ENCODE data around the gene ACER1.
A peak's percentile ranks its signal among the peaks of the same experiment; 100 is the strongest.

The ACER1 gene

GRCh38 chr19:6376512-6377190, 43.2 kb upstream of the ACER1 start:
- Histone ChIP-seq H3K27me3 (replicated peaks in 2 of 5; ENCODE audit: control insufficient read depth in 4 of 5, insufficient read depth in 5 of 5, low read length in 4 of 5) (peaks cover 0 to 2% (median 0%) of the 10 kb centered on the region in 5 experiments), H3K4me1 (ENCODE audit: control extremely low read depth in 1 of 4, control insufficient read depth in 4 of 4, insufficient read depth in 4 of 4, low read length in 3 of 4) (peaks cover 1 to 11% (median 10%) of the 10 kb centered on the region in 4 experiments), H3K4me3 (ENCODE audit: control insufficient read depth in 1 of 7, extremely low read depth in 1 of 7, insufficient read depth in 4 of 7, low read depth in 2 of 7, low read length in 6 of 7) (no peak overlapping the region), H3K27ac (ENCODE audit: insufficient read depth in 1 of 2, low read depth in 1 of 2, low read length in 2 of 2, poor library complexity in 1 of 2, severe bottlenecking in 2 of 2) (no peak overlapping the region), H3K36me3 (ENCODE audit: control insufficient read depth in 4 of 4, insufficient read depth in 4 of 4, low read length in 3 of 4) (peaks cover 6 to 44% (median 34%) of the 10 kb centered on the region in 4 experiments), H3K9me3 (ENCODE audit: control extremely low read depth in 1 of 5, control insufficient read depth in 4 of 5, insufficient read depth in 2 of 5, low read depth in 1 of 5, low read length in 4 of 5) (peaks cover 0 to 17% (median 10%) of the 10 kb centered on the region in 5 experiments)
- no peak for DNase-seq
- 93% methylated on average over 14 of the region's 19 CpGs for WGBS (ENCODE audit: insufficient coverage)
- ChIA-PET POLR2A (interaction anchor here (0.6 to 0.7 kb wide), 2 partner anchors 13 to 48 kb away, joined by 3 to 4 read pairs; partner anchors contain the start of gene KHSRP), CTCF (interaction anchor here (0.6 to 1.7 kb wide), 2 partner anchors 14 to 1525 kb away, joined by 3 to 4 read pairs; no protein-coding TSS in a partner anchor)

GRCh38 chr19:6375411-6376010, 42.1 kb upstream of the ACER1 start, which contains the start of gene PSPN:
PSPN (minus strand) TSS chr19:6375933; CDS start chr19:6375849, 84 bp downstream.
- peaks cover 0 to 9% (median 5%) of the 10 kb centered on the region in 5 experiments for H3K9me3 ChIP-seq (ENCODE audit: control extremely low read depth in 1 of 5, control insufficient read depth in 4 of 5, insufficient read depth in 2 of 5, low read depth in 1 of 5, low read length in 4 of 5)
- WGBS (ENCODE audit: insufficient coverage): 96% methylated on average over 22 of the region's 25 CpGs
- POLR2A ChIA-PET: interaction anchor here (0.7 kb wide), 1 partner anchor 17 kb away, joined by 3 read pairs; no protein-coding TSS in a partner anchor
- H3K27me3 ChIP-seq (replicated peaks in 2 of 5; ENCODE audit: control insufficient read depth in 4 of 5, insufficient read depth in 5 of 5, low read length in 4 of 5): peaks cover 0 to 2% (median 0%) of the 10 kb centered on the region in 5 experiments
- H3K27ac ChIP-seq (ENCODE audit: insufficient read depth in 1 of 2, low read depth in 1 of 2, low read length in 2 of 2, poor library complexity in 1 of 2, severe bottlenecking in 2 of 2): no peak within 1 kb of the TSS
- no peak for DNase-seq
- CTCF ChIA-PET: no interaction called here
- no peak within 1 kb of the TSS for H3K4me3 ChIP-seq (ENCODE audit: control insufficient read depth in 1 of 7, extremely low read depth in 1 of 7, insufficient read depth in 4 of 7, low read depth in 2 of 7, low read length in 6 of 7)
- H3K36me3 ChIP-seq (ENCODE audit: control insufficient read depth in 4 of 4, insufficient read depth in 4 of 4, low read length in 3 of 4): peaks cover 6 to 33% (median 23%) of the 10 kb centered on the region in 4 experiments
- peaks cover 1 to 11% (median 10%) of the 10 kb centered on the region in 4 experiments for H3K4me1 ChIP-seq (ENCODE audit: control extremely low read depth in 1 of 4, control insufficient read depth in 4 of 4, insufficient read depth in 4 of 4, low read length in 3 of 4)

- POLR2A ChIA-PET: interaction anchor here (0.6 to 0.7 kb wide), 2 partner anchors 17 to 441 kb away, joined by 3 read pairs; no protein-coding TSS in a partner anchor
- Histone ChIP-seq H3K27ac (ENCODE audit: insufficient read depth in 1 of 2, low read depth in 1 of 2, low read length in 2 of 2, poor library complexity in 1 of 2, severe bottlenecking in 2 of 2) (no peak overlapping the region), H3K36me3 (ENCODE audit: control insufficient read depth in 4 of 4, insufficient read depth in 4 of 4, low read length in 3 of 4) (peaks cover under 1 to 26% (median 17%) of the 10 kb centered on the region in 4 experiments), H3K4me1 (ENCODE audit: control extremely low read depth in 1 of 4, control insufficient read depth in 4 of 4, insufficient read depth in 4 of 4, low read length in 3 of 4) (peaks cover 1 to 11% (median 10%) of the 10 kb centered on the region in 4 experiments), H3K27me3 (replicated peaks in 2 of 5; ENCODE audit: control insufficient read depth in 4 of 5, insufficient read depth in 5 of 5, low read length in 4 of 5) (no peaks in the 10 kb centered on the region), H3K9me3 (ENCODE audit: control extremely low read depth in 1 of 5, control insufficient read depth in 4 of 5, insufficient read depth in 2 of 5, low read depth in 1 of 5, low read length in 4 of 5) (peaks cover 0 to 2% (median 0%) of the 10 kb centered on the region in 5 experiments), H3K4me3 (ENCODE audit: control insufficient read depth in 1 of 7, extremely low read depth in 1 of 7, insufficient read depth in 4 of 7, low read depth in 2 of 7, low read length in 6 of 7) (no peak overlapping the region)
- 97% methylated on average over 27 of the region's 29 CpGs for WGBS (ENCODE audit: insufficient coverage)
- DNase-seq: no peak
- CTCF ChIA-PET: no interaction called here
Measured at GRCh38 chr19:6374711-6375410, 41.4 kb upstream of the ACER1 start.

GRCh38 chr19:6374161-6374709, 40.8 kb upstream of the ACER1 start:
- Histone ChIP-seq H3K36me3 (ENCODE audit: control insufficient read depth in 4 of 4, insufficient read depth in 4 of 4, low read length in 3 of 4) (peaks cover 0 to 26% (median 12%) of the 10 kb centered on the region in 4 experiments), H3K4me3 (ENCODE audit: control insufficient read depth in 1 of 7, extremely low read depth in 1 of 7, insufficient read depth in 4 of 7, low read depth in 2 of 7, low read length in 6 of 7) (peak overlapping the region in 3 of 7 experiments; percentile 57 to 75 (median 62)), H3K27me3 (replicated peaks in 2 of 5; ENCODE audit: control insufficient read depth in 4 of 5, insufficient read depth in 5 of 5, low read length in 4 of 5) (no peaks in the 10 kb centered on the region), H3K9me3 (ENCODE audit: control extremely low read depth in 1 of 5, control insufficient read depth in 4 of 5, insufficient read depth in 2 of 5, low read depth in 1 of 5, low read length in 4 of 5) (no peaks in the 10 kb centered on the region), H3K4me1 (ENCODE audit: control extremely low read depth in 1 of 4, control insufficient read depth in 4 of 4, insufficient read depth in 4 of 4, low read length in 3 of 4) (peaks cover 1 to 11% (median 10%) of the 10 kb centered on the region in 4 experiments), H3K27ac (ENCODE audit: insufficient read depth in 1 of 2, low read depth in 1 of 2, low read length in 2 of 2, poor library complexity in 1 of 2, severe bottlenecking in 2 of 2) (no peak overlapping the region)
- 93% methylated on average over 25 of the region's 29 CpGs for WGBS (ENCODE audit: insufficient coverage)
- no peak for DNase-seq
- ChIA-PET CTCF (no interaction called here), POLR2A (interaction anchor here (1.0 kb wide), 1 partner anchor 18 kb away, joined by 3 read pairs; the partner anchor contains the start of gene GTF2F1)

- CTCF ChIA-PET: no interaction called here
- H3K4me1 ChIP-seq (ENCODE audit: control extremely low read depth in 1 of 4, control insufficient read depth in 4 of 4, insufficient read depth in 4 of 4, low read length in 3 of 4): peaks cover 1 to 11% (median 10%) of the 10 kb centered on the region in 4 experiments
- peaks cover 3 to 27% (median 11%) of the 10 kb centered on the region in 4 experiments for H3K36me3 ChIP-seq (ENCODE audit: control insufficient read depth in 4 of 4, insufficient read depth in 4 of 4, low read length in 3 of 4)
- H3K27me3 ChIP-seq (replicated peaks in 2 of 5; ENCODE audit: control insufficient read depth in 4 of 5, insufficient read depth in 5 of 5, low read length in 4 of 5): no peaks in the 10 kb centered on the region
- 48% methylated on average over 4 of the region's 5 CpGs for WGBS (ENCODE audit: insufficient coverage)
- H3K4me3 ChIP-seq (ENCODE audit: control insufficient read depth in 1 of 7, extremely low read depth in 1 of 7, insufficient read depth in 4 of 7, low read depth in 2 of 7, low read length in 6 of 7): peak overlapping the region in 6 of 7 experiments; percentile 13 to 75 (median 60)
- POLR2A ChIA-PET: interaction anchor here (1.0 kb wide), 1 partner anchor 19 kb away, joined by 3 read pairs; the partner anchor contains the start of gene GTF2F1
- H3K27ac ChIP-seq (ENCODE audit: insufficient read depth in 1 of 2, low read depth in 1 of 2, low read length in 2 of 2, poor library complexity in 1 of 2, severe bottlenecking in 2 of 2): peak overlapping the region in 1 of 2 experiments; percentile 64
- DNase-seq: no peak
- H3K9me3 ChIP-seq (ENCODE audit: control extremely low read depth in 1 of 5, control insufficient read depth in 4 of 5, insufficient read depth in 2 of 5, low read depth in 1 of 5, low read length in 4 of 5): no peaks in the 10 kb centered on the region
Measured at GRCh38 chr19:6373813-6374108, 40.3 kb upstream of the ACER1 start.

GRCh38 chr19:6373096-6373812, 39.8 kb upstream of the ACER1 start:
- Histone ChIP-seq H3K27me3 (replicated peaks in 2 of 5; ENCODE audit: control insufficient read depth in 4 of 5, insufficient read depth in 5 of 5, low read length in 4 of 5) (no peaks in the 10 kb centered on the region), H3K36me3 (ENCODE audit: control insufficient read depth in 4 of 4, insufficient read depth in 4 of 4, low read length in 3 of 4) (peaks cover 6 to 27% (median 12%) of the 10 kb centered on the region in 4 experiments), H3K27ac (ENCODE audit: insufficient read depth in 1 of 2, low read depth in 1 of 2, low read length in 2 of 2, poor library complexity in 1 of 2, severe bottlenecking in 2 of 2) (peak overlapping the region in 1 of 2 experiments; percentile 86), H3K9me3 (ENCODE audit: control extremely low read depth in 1 of 5, control insufficient read depth in 4 of 5, insufficient read depth in 2 of 5, low read depth in 1 of 5, low read length in 4 of 5) (no peaks in the 10 kb centered on the region), H3K4me3 (ENCODE audit: control insufficient read depth in 1 of 7, extremely low read depth in 1 of 7, insufficient read depth in 4 of 7, low read depth in 2 of 7, low read length in 6 of 7) (peak overlapping the region; percentile 65 to 93 (median 84)), H3K4me1 (ENCODE audit: control extremely low read depth in 1 of 4, control insufficient read depth in 4 of 4, insufficient read depth in 4 of 4, low read length in 3 of 4) (peaks cover 1 to 11% (median 10%) of the 10 kb centered on the region in 4 experiments)
- peak; percentile 97 to 99 (median 99) for DNase-seq
- POLR2A ChIA-PET: interaction anchor here (1.0 to 1.5 kb wide), 2 partner anchors 12 to 19 kb away, joined by 3 to 4 read pairs; partner anchors contain the start of genes CLPP and GTF2F1
- CTCF ChIA-PET: interaction anchor here (0.7 kb wide), 1 partner anchor 10 kb away, joined by 3 read pairs; no protein-coding TSS in a partner anchor
- 0% methylated on average over 43 of the region's 53 CpGs for WGBS (ENCODE audit: insufficient coverage)
